ENCODE data around the gene FAM161A.

GRCh38 chr2:61853847-61854563 is at the start of gene FAM161A:
- no peak for TF ChIP-seq CTCF (IDR thresholded peaks at IDR 0.05; ENCODE audit: low read depth, low read length)
- TF ChIP-seq EZH2phosphoT487 (IDR thresholded peaks at IDR 0.05; ENCODE audit: low read depth), result no peak
